Stimulated activated CD4-positive, alpha-beta T cell treated with anti-CD3 and anti-CD28 coated beads, TNF-alpha, amount 100 ng/mL, for 4 hours (primary cell): ENCODE results near the gene PITRM1.

ENCODE experiments used
- DNase-seq, 3 experiments: peaks; one replicate each; pipeline ENCODE4 v3.0.0-alpha.2; 2020; ENCODE audit warnings: low read depth in 3 of 3

The PITRM1 gene

DNA sequence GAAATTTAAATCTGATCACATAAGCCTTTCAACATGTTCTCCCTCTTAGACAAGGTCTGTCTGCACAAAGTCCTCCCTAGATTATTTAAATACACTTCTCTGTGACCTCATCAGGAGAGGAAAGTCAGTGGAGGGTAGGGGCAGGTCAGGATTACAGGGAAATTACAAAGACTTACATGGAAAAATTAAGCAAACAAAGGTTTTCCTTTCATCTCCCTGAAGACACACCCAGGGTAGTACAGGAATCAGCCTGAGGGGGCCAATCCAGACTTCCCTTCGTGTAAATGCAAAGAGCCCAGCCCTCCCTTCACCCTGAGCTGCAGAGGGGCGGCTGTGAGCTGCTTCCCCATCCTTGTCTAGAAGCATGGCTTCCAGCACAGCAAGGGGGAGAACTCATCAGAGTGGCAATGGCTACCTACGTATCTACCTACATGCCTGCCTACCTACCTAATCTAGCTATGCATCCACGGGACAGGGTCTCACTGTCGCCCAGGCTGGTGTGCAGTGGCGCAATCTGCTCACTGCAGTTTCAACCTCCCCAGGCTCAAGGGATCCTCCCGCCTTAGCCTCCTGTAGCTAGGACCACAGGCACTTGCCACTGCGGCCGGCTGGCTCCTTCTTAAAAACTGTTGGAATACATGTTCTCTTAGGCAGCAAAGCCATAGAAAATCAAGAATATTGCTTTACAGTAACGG is 33.2 kb downstream of the PITRM1 start:
- no peak for DNase-seq

DNA sequence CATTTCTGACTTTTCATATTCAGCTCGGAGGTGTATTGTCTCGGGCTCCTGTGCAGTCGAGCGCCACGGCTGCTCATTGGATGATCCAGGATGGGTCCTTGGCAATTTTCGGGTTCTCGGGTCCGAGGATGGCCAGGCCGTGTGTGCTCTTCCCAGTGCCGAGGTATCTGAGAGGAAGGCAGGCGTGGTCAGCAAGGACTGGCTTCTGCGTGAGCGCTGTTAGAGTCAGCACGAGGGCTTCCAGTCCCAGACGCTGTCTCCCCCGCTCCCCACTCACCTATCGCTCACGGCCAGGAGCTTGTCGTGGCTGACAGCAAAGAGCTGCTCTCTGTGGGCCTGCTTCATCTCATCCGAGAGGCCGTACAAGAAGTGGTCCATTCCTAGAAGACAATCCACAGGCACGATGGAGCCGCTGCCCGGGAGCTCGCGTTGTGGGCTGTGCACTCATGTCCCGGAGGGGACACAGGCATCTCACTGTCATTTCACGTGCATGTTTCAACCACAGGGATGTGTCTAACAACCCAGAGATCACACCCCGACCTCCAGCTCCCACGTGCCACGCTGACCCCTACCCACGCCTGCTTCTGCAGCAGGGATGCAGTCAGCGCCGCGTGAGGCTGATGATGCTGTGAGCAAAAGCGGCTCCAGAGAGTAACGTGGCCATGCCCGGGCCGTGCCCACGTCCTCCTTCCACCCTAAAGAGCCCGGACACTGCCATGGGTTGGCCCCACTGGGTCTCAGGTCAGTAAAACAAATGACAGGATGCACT is 34.4 kb downstream of the PITRM1 start:
- no peak for DNase-seq

DNA sequence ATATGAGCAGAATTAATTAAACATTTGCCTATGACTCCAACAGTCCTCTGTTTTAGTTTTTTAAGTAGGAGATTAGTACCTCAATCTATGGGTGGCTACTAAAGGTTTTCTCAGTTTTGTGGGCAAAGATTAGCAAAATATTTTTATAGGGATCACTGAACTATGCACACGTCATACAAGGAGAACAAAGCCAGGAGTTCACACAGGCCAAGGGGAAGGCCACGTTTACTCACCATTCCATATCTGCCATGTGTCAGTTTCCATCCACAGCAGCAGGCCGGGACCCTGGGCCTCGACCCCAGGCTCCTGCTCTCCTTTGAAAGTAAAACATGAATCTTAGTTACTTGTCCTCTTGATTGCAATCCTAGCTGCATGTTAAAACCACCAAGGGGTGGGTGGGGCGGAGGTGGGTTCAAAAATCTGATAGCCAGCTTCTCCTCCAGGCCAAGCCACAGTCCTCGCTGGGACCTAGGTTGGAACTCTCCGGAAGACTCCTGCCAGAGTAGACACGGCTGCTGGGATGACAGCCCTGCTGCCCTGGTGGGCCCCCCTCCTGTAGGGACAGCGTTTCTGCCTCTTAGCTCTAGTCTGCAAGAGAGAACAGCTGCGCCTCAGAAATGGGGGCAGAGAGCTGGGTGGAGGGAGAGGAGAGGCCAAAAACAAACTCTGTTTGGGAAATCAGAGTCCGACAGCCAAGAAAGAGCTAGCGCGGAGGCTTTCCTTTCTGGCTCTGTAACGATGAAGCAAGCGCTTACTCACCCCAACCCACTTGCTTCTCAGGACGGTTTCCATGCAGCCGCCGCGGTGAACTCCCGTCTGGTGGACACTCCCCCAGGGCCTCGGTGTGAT is 35.6 kb downstream of the PITRM1 start:
- DNase-seq = no peak

DNA sequence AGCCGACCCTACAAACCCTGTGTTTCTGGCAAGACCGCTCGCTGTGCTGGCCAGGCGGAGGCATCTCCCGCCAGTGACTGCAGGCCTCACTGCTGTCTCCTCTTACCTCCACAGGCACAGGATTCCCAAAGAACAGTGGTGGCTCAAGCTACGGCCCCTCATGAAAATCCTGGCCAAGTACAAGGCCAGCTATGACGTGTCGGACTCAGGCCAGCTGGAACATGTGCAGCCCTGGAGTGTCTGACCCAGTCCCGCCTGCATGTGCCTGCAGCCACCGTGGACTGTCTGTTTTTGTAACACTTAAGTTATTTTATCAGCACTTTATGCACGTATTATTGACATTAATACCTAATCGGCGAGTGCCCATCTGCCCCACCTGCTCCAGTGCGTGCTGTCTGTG is 36.2 kb downstream of the PITRM1 start:
- DNase-seq = no peak

DNA sequence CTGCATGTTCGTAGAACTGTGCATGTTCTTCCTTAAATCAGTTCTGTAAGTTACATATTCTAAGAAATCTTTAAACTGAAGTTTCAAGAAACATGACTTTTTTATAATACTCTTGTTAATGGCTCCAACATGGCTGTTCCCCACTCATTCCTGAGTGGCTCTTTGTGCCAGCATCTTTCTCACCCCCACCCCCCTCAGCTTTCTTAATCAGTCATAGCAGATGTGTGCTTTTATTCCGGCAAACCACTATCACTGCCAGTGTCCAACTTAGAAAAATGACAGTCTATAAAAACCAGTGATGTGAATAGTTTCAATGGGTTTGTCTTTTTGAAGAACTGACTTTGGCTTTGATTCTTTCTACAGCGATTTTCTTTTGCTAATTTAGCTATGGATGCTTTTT is 37.6 kb downstream of the PITRM1 start:
- DNase-seq = no peak

DNA sequence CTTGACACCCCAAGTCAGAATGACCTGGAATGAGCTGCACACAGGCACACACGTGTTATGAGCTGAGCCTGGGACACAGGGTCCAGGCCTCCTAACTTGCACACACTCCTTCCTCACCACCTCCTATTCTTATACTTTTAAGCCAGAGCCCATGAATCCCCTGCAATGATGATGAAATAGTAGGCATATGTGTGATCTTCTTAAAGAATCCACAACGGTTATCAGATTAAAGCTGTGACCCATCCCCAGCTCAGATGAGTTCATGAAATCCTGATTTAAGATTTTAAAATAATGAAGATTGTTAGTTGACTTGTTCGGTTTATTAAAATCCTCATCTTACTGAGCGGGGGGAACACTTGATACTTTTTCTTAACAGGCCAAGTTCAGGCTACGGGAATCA is 38.6 kb downstream of the PITRM1 start:
- no peak for DNase-seq

DNA sequence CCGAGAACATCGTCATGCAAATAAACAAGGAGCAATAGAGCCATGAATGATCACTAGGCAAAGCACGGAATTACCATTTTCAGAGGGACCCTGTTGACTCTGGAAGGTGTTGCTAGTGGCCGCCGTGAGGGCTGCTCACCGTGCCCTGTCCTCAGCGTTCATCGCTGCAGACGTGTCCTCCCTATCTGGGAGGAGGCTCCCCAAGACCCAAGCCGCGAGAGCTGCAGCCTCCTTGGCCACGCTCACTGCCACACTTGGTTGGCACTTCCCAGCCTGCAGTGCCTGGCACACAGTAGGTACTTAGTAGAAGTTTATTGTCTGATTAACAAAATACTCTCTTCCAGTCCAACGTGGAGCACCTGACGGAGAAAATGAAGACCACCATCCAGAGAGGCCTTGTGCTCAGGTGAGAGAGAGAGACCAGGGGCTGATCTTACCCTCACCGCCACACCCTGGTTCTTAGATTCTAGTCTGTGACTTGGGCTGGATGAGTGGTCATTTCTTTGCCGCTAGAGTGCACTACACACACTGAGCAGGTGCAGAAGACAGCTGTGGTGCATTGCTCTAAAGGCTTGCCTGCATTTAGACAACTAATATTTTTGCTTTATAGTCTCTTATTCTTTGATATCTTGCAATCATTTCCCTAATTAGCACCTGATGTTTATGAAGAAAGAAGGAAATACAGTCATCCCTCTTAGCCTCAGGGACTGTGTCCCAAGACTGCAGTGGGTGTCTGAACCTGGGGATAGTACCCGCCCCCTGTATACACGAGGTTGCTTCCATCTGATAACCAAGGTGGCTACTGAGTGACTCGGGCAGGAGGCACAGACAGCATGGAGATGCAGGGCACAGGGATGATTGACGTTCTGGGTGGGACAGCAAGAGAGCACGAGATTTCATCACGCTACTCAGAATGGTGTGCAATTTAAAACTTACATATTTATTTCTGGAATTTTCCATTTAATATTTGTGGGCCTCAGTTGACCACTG is 40.3 kb downstream of the PITRM1 start:
- no peak for DNase-seq

DNA sequence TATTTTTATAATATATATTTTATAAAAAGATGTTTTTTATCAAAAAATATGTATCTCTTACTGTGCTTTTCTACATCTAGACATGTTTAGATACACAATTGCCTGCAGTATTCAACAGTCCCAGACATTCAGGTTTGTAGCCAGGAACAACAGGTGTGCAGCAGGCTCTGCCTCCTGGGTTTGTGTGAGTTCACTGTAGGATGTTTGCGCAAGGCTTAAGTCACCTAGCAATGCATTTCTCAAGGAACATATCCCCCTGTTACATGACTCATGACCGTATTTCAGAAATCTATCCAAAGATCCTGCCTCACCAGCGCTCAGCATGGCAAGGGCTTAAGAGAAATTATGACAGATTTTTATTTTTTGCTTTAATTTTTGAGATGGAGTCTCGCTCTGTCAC is 41.5 kb downstream of the PITRM1 start:
- DNase-seq = no peak

DNA sequence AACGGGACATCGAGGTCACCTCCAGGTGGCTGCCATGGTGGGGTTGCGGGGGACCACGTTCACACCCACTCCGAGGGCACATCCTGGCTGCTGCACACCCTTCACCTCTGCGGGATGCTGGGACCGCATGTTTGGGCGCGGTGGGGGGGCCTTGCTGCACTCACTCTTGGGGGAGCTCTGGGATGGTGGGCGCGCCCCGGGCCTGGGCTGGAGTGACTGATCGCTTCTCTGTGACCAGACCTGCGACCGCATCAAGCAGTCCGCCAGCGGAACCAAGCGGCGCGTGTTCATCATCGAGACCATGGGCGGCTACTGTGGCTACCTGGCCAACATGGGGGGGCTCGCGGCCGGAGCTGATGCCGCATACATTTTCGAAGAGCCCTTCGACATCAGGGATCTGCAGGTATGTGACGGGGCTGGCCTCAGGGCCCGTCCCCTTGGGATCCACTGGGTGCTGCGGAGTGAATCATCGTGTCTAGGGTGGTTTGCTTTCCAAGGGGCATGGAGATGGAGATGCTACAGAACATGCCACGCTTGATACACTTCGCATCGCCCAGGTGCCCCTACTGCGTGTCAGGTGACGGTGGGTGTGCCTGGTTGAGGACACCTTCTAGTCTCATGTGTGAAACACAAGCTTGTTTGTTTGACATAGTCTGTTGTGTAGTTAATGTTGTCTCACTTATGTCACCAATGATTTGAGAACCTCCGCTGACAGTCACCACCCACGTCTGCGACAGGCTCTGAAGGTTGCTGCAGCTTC is 42.8 kb downstream of the PITRM1 start:
- DNase-seq = no peak

DNA sequence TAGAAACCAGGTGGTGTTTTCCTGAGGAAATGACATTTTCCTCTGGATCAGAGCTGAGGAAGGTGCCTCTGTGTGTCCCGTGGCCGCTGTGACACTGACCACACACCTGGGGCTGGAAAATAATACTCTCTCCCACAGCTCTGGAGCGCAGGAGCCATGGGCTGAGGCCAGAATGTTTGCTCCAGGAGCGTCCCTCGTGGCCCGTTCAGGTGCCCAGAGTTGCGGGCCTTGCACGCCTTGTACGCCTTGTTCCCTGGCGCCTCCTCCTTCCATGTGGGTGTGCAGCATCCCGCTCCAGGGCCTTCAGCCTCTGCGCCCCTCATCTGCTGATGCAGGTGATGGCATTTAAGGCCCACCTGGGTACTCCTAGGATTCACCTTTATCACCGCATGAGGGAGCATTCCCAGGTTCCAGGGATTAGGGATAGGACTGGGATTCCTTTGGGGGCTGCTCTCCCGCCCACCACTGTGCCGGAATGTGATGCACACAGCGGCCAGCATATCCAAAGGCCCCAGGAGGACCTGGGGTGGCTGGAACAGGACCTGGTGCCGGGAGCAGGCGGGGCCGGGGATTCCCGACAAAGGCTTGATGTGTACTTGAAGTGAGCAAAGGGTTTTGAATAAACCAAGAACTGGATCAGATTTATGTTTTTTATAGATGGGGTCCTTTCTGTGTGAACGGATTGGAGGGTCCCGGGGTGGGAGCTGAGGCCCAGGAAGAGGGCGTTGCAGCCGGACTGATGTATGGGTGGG is 44.0 kb downstream of the PITRM1 start:
- no peak for DNase-seq

DNA sequence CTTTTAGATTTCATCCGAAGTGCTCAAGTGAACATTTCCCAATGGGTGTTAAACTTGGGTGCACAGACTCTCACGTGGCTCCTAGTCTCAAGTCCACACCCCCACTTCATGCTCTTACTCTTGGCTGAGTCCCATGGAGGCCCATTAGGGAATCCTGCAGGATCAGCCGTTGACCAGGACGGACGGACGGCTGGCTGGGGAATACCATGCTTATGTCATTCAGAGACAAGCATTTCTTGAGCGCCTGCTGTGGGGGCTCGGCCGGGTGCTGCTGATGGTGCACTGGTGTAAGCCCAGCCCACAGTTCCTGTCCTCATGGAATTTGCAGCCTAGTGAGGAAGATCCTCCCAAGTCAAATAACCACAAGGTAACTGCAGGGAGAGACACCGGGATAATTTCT is 44.7 kb downstream of the PITRM1 start:
- DNase-seq = no peak

DNA sequence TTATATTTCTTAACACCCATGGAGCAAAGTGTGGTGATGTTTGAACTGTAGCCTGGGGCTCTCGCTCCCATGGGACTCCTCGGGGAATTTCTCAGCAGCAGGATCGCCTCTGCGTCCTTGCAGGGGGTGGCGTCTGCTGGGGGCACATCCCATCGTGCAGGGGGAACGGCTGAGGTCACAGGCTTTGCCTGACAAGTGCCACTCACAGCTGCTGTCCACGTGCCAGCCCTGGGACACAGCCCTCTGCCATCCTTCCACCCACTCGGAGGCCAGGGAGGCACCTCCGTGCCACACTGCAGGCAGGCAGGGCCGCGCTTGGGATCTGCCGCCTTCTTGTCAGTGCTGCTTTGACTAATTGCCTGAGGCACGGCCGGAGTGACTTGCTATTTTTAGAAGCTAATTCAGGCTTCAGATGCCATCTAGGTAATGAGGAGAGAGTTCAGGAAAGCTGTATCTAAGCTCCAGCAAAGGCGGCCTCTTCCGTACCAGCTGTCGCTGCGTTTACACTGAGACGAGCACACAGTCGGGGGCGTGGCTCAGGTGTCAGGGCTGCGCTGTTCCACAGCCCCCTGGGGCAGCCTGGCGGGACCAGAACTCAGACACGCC is 45.7 kb downstream of the PITRM1 start:
- no peak for DNase-seq

DNA sequence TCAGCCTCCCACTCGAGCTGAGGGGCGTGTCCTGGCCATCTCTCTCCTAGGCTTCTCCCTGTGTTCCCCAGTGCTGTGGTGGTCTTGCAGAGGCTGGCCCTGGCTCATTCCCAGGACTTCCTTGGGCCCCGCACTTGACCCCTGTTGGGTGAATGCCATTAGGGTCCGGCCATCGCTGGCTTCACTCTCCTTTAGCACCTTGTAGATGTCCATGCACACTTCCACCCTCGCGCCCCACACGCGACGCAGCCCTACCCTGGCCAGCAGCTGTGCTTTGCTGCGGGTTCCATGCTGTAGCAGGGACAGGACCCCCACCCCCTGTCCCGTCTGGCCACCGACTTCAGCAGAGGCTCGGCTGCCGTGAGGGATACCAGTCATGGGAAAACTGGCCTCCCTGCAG is 46.3 kb downstream of the PITRM1 start:
- no peak for DNase-seq

DNA sequence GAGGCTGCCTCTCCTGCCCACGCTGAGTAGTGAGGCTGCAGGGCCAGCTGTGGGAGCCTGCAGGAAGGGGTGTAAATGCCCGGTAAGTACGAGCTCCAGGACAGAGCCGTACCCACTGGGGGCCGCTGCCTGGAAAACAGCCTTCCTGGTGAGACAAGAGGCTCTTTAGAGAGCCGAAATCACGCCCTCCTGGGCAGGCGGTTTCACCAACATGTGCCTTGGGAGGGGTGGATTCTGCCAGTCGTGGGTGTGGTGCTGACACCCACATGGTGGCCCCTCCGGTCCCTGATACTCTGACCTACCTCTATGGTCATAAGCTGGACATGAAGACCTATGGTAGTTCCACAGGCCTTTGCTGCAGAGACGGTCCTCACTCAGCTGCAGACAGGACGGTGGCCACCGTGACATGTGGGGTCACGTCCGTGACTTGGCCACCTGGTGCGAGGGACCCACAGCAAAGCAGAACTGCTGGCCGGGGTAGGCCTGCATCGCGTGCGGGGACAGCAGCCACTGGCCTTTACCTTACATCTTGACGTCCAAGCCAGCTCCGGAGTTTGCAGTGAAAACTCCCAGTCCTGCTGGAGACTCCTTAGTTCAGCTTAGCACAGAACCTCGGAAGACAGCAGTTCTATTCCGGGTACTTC is 46.9 kb downstream of the PITRM1 start:
- DNase-seq = no peak

DNA sequence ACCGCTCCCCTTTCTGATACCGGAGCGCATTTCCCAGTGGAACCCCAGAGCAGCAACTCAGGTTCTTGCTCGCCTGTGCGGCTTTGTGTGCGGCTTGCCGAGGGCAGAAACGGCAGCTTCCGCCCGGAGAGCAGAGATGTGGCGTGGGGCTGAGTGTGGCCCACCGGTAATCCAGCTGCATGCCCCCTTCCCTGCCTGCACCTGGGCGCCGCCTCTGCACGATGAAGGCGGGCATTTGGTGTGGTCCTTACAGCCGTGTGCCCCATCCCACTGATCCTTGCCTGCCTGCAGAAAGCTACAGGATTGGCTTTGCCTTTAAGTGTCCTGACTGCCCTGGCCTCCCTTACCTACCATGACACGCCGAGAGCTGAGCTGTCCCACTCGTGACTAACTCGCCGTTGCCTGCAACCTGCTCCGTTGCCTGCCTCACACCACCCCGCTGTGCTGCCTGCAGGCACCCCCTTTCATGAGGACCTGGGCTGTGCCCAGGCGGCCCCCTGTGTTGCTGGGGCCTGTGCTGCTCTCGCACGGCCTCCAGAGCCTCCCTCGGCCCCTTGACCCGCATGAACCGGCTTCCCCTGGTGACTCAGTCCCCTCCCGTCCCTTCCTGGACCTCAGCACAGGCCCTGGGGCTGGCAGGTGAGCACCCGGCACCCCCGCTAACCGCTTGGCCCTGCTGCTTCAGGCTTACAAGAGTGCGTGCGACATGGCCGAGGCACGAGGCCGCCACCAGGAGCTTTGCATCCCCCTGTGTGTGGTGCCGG is 48.0 kb downstream of the PITRM1 start:
- DNase-seq = no peak

DNA sequence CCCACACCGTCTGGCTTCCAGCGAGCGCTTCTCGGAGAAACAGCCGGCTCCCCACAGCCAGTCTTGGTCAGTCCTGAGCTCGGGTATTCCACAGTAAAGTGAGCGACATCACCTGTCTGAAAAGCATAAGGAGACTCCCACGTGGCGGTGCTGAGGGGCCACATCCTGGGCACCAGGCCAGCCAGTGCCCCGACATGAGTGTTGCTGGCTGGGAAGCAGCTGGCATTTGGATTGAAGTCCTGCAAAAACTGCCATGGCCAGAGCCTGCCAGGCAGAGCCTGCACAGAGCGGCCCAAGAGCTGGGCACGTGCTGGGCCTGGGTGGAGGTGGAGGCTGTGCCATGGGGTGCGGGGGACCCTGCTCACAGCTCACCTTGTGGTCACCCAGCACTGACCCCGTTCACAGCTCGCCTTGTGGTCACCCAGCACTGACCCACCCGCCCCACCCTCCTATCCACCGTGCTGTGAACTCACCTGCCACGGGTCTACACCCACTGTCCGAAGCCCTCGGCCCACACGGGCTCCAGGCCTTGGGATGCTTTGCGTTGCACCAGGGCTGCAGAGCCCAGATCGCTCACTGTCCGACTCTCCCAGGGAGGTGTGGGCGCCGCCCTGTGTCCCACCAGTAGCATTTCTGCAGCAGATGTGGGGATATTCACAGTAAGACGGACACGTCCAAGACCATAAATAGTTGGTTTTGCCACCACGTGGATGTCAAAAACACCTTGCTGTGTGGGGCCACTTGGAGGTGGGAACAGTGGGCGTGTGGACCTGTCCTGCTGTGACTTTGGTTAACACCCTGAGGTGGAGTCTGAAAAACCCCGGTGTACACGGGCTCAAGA is 48.8 kb downstream of the PITRM1 start:
- DNase-seq = no peak

DNA sequence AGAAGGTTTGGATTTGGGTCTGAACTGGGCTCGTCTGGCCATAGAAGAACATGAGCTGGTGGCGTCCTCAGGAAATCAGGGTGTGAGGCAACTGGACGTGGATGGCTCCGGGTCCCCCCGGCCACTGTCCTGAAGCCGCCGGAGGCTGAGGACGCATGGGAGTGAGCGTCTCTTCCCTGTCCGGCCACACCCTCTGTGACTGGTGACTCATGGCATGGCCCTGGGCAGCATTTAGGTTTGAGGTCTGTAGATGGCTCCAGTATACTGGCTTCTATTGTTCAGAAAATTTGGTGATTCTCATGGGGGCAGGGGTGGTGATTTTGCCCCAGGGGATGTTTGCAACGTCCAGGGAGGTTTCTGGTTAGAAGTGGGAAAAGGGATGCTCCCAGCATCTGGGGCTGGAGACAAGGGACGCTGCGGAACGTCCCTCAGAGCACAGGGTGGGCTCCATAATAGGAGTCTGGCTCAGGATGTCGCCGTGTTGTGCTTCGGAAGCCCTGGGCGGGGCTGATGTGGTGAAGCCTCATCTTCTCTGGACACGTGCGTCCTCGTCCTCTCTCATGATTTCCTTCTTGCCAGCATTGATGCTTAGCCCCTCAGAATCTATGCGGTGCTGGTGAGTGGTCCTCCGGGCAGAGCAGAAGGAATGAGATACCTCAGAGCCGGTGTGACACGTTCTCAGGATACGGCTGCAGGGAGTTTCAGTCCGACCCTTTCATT is 49.9 kb downstream of the PITRM1 start:
- DNase-seq = no peak
